HL-60 (cell line): ENCODE results near the gene MVK.

Experiments
- DNase-seq, 2 experiments: peaks; one replicate each; pipeline ENCODE4 v3.0.0-alpha.2; 2010 to 2020; ENCODE audit warnings: low read depth in 1 of 2, low spot score in 1 of 2
- H3K27ac ChIP-seq: fragments of 250-450 bp; sonication (Bioruptor Pico); replicated peaks from 2 replicates; pipeline ENCODE4 v1.5.1; 2020; ENCODE audit warnings: mild to moderate bottlenecking, moderate library complexity
- H3K27me3 ChIP-seq: fragments of 250-450 bp; sonication (Bioruptor Pico); 2 replicates; pipeline ENCODE4 v1.5.1; 2021; ENCODE audit warnings: mild to moderate bottlenecking, moderate library complexity; ENCODE audit not compliant: insufficient read depth, poor library complexity, severe bottlenecking
- H3K4me3 ChIP-seq: replicated peaks from 2 replicates; pipeline ENCODE4 v1.5.1; 2011; ENCODE audit warnings: mild to moderate bottlenecking, control low read depth, low read length; ENCODE audit not compliant: insufficient read depth
- CTCF ChIP-seq: IDR thresholded peaks from one replicate; pipeline ENCODE4 v1.5.1; 2011; ENCODE audit warnings: low read length, control low read depth, inconsistent platforms; ENCODE audit not compliant: insufficient read depth
- GABPA ChIP-seq: IDR thresholded peaks from 2 replicates; pipeline ENCODE4 v1.6.1; 2012; ENCODE audit warnings: low read depth
- POLR2AphosphoS5 ChIP-seq: IDR thresholded peaks from 2 replicates; pipeline ENCODE4 v1.6.1; 2012; ENCODE audit warnings: low read depth
- REST ChIP-seq: IDR thresholded peaks from 2 replicates; pipeline ENCODE4 v1.6.1; 2012; ENCODE audit warnings: low read depth; ENCODE audit not compliant: insufficient replicate concordance
- SPI1 ChIP-seq: IDR thresholded peaks from 2 replicates; pipeline ENCODE4 v1.6.1; 2012; ENCODE audit warnings: low read depth, mild to moderate bottlenecking, borderline replicate concordance

Gene MVK

GRCh38 chr12:109535231-109535862, 38.2 kb upstream of the MVK start:
- TF ChIP-seq GABPA: no peak
- TF ChIP-seq SPI1: no peak
- no peak for TF ChIP-seq CTCF
- no peak for TF ChIP-seq POLR2AphosphoS5
- DNase-seq: no peak
- no peaks in the 10 kb centered on the region for H3K27me3 ChIP-seq
- no peak overlapping the region for H3K27ac ChIP-seq
- H3K4me3 ChIP-seq: no peak overlapping the region

- H3K27ac ChIP-seq: no peak overlapping the region
- DNase-seq: no peak
- H3K4me3 ChIP-seq: no peak overlapping the region
- no peaks in the 10 kb centered on the region for H3K27me3 ChIP-seq
- no peak for TF ChIP-seq GABPA
- TF ChIP-seq SPI1: no peak
- TF ChIP-seq POLR2AphosphoS5: no peak
- TF ChIP-seq CTCF: no peak
- no peak for TF ChIP-seq REST
These were observed 37.7 kb upstream of the MVK start for GRCh38 chr12:109535863-109536250.

GRCh38 chr12:109537136-109537535, 36.5 kb upstream of the MVK start:
- Histone ChIP-seq H3K27ac (no peak overlapping the region), H3K4me3 (no peak overlapping the region), H3K27me3 (no peaks in the 10 kb centered on the region)
- TF ChIP-seq REST: no peak
- TF ChIP-seq CTCF: no peak
- TF ChIP-seq SPI1: no peak
- TF ChIP-seq POLR2AphosphoS5: no peak
- TF ChIP-seq GABPA: no peak
- DNase-seq: no peak
